Right lobe of liver (tissue), 6 donors: Measurements from ENCODE around the gene ZNF844. TPM values are rescaled to one million over a fixed set of nuclear protein-coding genes. Genes with fewer than 3 reads are reported as not detected.

Source experiments
- ATAC-seq, 4 donors: fragments of 200-7000 bp; cut with Tn5 transposase; one replicate each; pipeline ENCODE4 v1.9.1; 2020; ENCODE audit warnings: mild to moderate bottlenecking in 4 of 4, moderate library complexity in 4 of 4
- DNase-seq, 3 donors: peaks; one replicate each; pipeline ENCODE4 v3.0.0-alpha.2; 2020
- H3K27ac ChIP-seq, 3 donors: fragments of 200-600 bp; one replicate each; pipeline ENCODE4 v1.8.0; 2022
- H3K27me3 ChIP-seq, 2 donors: fragments of 200-600 bp; one replicate each; pipeline ENCODE4 v1.8.0; 2022
- H3K36me3 ChIP-seq, 4 donors: fragments of 200-600 bp; sonication (generic) in 1 of 4; one replicate each; pipeline versions ENCODE4 v1.5.1 to v1.8.0; 2017 to 2022; ENCODE audit warnings: control low read depth in 1 of 4
- H3K4me1 ChIP-seq, 4 donors: fragments of 200-600 bp; sonication (generic) in 1 of 4; one replicate each; pipeline versions ENCODE4 v1.5.1 to v1.8.0; 2017 to 2022; ENCODE audit warnings: control low read depth in 1 of 4
- H3K4me3 ChIP-seq, 3 donors: fragments of 200-600 bp; one replicate each; pipeline ENCODE4 v1.8.0; 2022
- H3K9me3 ChIP-seq, 4 donors: fragments of 200-600 bp; sonication (generic) in 1 of 4; one replicate each; pipeline versions ENCODE4 v1.5.1 to v1.8.0; 2017 to 2022; ENCODE audit warnings: control low read depth in 1 of 4
- CTCF ChIP-seq, 4 donors: fragments of 200-600 bp in 3 of 4; fragments of 450-650 bp in 1 of 4; IDR thresholded peaks; one replicate each; pipeline versions ENCODE4 v1.5.1 to v1.8.0; 2016 to 2022; ENCODE audit warnings: antibody characterized with exemption in 4 of 4, mild to moderate bottlenecking in 2 of 4
- POLR2A ChIP-seq: fragments of 450-650 bp; IDR thresholded peaks from one replicate; pipeline ENCODE4 v1.6.1; 2017; ENCODE audit warnings: antibody characterized with exemption, mild to moderate bottlenecking
- WGBS: methylation state at CpG from one replicate; pipeline ENCODE4 v1.1.6; 2018; ENCODE audit warnings: low coverage, low lambda C conversion rate; ENCODE audit not compliant: insufficient coverage; ENCODE audit errors: missing lambda C conversion rate; 5-methylcytosine and 5-hydroxymethylcytosine counted together
- intact Hi-C, 2 donors: fragments of 100-400 bp; cut with DNase I; formaldehyde crosslinking; loops; one replicate each; pipeline versions ENCODE4 v1.11.2 to v1.14.1; 2022
- total RNA-seq, 6 experiments: library from RNA; depleted of rRNA in 2 of 6; stranded (reverse); fragments of >200 nt in 2 of 6; fragmentation: NEBNext Ultra II Directional in 3 of 6; extraction: Animal tissue kit (Norgen Biotek cat#: 25700) in 3 of 6; gene quantifications; one replicate each; pipeline versions ENCODE4 v1.1.0 to v1.2.4, GENCODE V29; 2016 to 2023
- donor health status: DM: no; HTN: yes; CAD: no.
- donor health status: DM: no; HTN: no; CAD: no.
- donor health status: DM: no; HTN: no; CAD: no.
- donor health status: DM: no; HTN: yes; CAD: no.
- donor health status: DM: no; HTN: yes; CAD: no.

The ZNF844 gene
- total RNA-seq, 6 experiments from 2014 or later, result 2.2 to 8.6 (median 3.1) TPM

- Histone ChIP-seq H3K9me3 (no peaks in the 10 kb centered on the region), H3K4me3 (peak overlapping the region; percentile 68 to 93 (median 87)), H3K36me3 (no peaks in the 10 kb centered on the region), H3K27ac (peak overlapping the region in 2 of 3 donors; percentile 88 to 91), H3K27me3 (no peaks in the 10 kb centered on the region), H3K4me1 (peaks cover 0 to 12% (median 0%) of the 10 kb centered on the region in 4 donors)
- DNase-seq (no peak), ATAC-seq (no peak)
- WGBS, result 32% methylated on average over 7 of the region's 8 CpGs
- intact Hi-C loops, result no loop called here
- no peak for TF ChIP-seq CTCF (IDR thresholded peaks at IDR 0.05)
- no peak for TF ChIP-seq POLR2A
Measured at GRCh38 chr19:12034620-12035019, 29.9 kb upstream of the ZNF844 start.

DNA sequence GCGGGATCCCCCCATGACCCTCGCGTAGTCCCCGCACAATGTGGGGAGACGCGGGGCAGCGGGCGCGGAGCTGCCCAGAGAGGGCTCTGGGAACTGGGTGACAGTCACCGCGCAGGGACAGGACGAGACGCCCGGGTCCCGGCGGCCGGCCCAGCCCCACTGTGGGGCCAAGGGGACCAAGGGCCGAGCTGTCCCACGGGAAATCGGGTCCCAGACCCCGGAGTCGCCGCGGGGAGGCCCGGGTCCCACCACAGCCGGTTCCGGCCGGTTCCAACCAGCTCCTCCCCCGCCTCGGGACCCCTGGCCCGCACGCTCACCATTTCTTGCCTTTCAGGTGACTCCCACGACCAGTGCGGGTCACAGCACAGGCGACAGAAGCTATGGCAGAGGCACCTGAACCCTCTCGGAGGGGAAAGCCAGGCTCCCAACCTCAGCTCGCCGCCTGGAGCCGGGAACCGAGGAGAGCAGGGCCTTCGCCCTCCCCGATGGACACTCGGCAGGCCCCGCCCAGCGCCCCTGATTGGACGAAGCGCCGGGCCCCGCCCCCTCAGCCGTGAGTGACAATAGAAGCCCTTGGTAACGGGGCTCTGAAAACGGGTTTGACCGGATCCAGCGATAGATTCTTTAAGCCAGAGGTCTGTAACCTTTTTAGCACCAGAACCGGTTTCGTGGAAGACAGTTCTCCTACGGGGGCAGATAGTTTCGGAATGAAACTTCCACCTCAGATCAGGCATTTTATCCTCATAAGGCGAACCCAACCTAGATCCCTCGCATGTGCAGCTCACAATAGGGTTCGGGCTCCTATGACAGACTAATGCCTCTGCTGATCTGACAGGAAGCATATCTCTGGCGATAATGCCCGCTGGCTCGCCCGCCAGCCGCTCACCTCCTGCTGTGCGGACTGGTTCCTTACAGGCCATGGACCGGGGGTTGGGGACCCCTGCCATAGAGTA lies 29.0 kb upstream of the ZNF844 start, which contains the start of gene ZNF433:
Gene ZNF433, minus strand, starts transcription at position 460 of the 953 bp plus-strand sequence. Its CDS starts 140 bp downstream, at position 320.
- Histone ChIP-seq H3K36me3 (no peaks in the 10 kb centered on the region), H3K27ac (peak within 1 kb of the TSS; percentile 70 to 91 (median 88)), H3K9me3 (no peaks in the 10 kb centered on the region), H3K4me3 (peak within 1 kb of the TSS; percentile 68 to 93 (median 87)), H3K27me3 (no peaks in the 10 kb centered on the region), H3K4me1 (peaks cover 0 to 12% (median 0%) of the 10 kb centered on the region in 4 donors)
- ATAC-seq (peak; percentile 100), DNase-seq (peak; percentile 96)
- TF ChIP-seq POLR2A (peak; percentile 65), CTCF (IDR thresholded peaks at IDR 0.05) (no peak)
- WGBS, result 0% methylated on average over 16 of the region's 68 CpGs
- intact Hi-C loops, result no loop called here

DNA sequence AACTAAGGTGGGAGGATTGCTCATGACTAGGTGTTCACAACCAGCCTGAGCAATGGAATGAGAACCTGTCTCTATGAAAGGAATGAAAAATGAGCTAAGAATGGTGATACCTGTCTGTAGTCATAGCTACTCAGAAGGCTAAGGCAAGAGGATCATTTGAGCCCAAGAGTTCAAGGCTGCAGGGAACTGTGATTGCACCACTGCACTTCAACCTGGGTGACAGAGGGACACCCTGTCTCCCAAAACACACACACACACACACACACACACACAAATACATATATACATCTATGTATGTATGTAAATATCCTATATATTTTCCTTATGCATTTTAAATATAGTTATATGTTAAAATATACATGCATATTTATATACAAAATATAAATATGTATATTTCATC lies 21.6 kb upstream of the ZNF844 start:
- TF ChIP-seq POLR2A (no peak), CTCF (IDR thresholded peaks at IDR 0.05) (no peak)
- Histone ChIP-seq H3K4me3 (no peak overlapping the region), H3K9me3 (peaks cover 0 to 22% (median 8%) of the 10 kb centered on the region in 4 donors)

DNA sequence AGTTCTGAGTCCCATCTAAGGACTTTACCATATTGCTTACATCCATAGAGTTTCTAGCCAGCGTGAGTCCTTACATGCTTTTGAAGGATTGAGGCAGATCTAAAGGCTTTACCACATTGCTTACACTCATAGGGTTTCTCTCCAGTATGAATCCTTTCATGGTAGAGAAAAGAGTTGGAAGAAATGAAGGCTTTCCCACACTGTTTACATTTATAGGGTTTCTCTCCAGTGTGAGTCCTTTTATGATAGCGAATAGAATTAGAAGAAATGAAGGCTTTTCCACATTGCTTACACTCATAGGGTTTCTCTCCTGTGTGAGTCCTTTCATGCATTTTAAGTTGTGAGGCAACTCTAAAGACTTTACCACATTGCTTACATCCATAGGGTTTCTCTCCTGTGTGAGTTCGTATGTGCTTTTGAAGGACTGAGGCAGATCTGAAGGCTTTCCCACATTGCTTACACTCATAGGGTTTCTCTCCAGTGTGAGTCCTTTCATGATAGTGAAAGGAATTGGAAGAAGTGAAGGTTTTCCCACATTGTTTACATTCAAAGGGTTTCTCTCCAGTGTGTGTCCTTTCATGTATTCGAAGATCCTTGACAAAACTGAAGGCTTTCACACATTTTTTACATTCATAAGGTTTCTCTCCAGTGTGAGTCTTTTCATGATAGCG lies 20.6 kb upstream of the ZNF844 start:
- whole genome bisulfite sequencing, result 88% methylated on average over 5 of the region's 5 CpGs
- Histone ChIP-seq H3K27ac (no peak overlapping the region), H3K9me3 (peaks cover 0 to 22% (median 8%) of the 10 kb centered on the region in 4 donors), H3K4me3 (no peak overlapping the region), H3K4me1 (no peaks in the 10 kb centered on the region), H3K27me3 (no peaks in the 10 kb centered on the region), H3K36me3 (peaks cover 0 to 2% (median 0%) of the 10 kb centered on the region in 4 donors)
- TF ChIP-seq CTCF (IDR thresholded peaks at IDR 0.05) (no peak), POLR2A (no peak)
- intact Hi-C loops, result no loop called here
- ATAC-seq (no peak), DNase-seq (no peak)

More for the DNA sequence above, 21.6 kb upstream of the ZNF844 start:
- H3K27me3 ChIP-seq, result no peaks in the 10 kb centered on the region
- intact Hi-C loops, result no loop called here
- DNase-seq (no peak), ATAC-seq (no peak)
- no peaks in the 10 kb centered on the region for H3K4me1 ChIP-seq
- no peak overlapping the region for H3K27ac ChIP-seq
- H3K36me3 ChIP-seq, result peaks cover 0 to 2% (median 0%) of the 10 kb centered on the region in 4 donors
